ENCODE data around the gene NKIRAS2.

The NKIRAS2 gene

GRCh38 chr17:42027590-42027889 lies 7.7 kb downstream of the NKIRAS2 start:
- H3K27me3 ChIP-seq (ENCODE audit: low read length) = no peaks in the 10 kb centered on the region
- no peak for TF ChIP-seq CTCF (IDR thresholded peaks at IDR 0.05; ENCODE audit: insufficient read depth, low read length, poor library complexity, severe bottlenecking)
- no peak for TF ChIP-seq EZH2phosphoT487 (conservative IDR thresholded peaks at IDR 0.05; ENCODE audit: low read length)
- H3K79me2 ChIP-seq (ENCODE audit: insufficient read depth, low read length) = no peaks in the 10 kb centered on the region
- H3K9me2 ChIP-seq (replicated peaks; ENCODE audit: insufficient read depth, low read length) = no peaks in the 10 kb centered on the region
- H3K36me3 ChIP-seq (ENCODE audit: low read length) = no peaks in the 10 kb centered on the region
- H3K9me3 ChIP-seq (ENCODE audit: insufficient read depth, low read length) = no peaks in the 10 kb centered on the region
- H3K4me2 ChIP-seq (ENCODE audit: low read depth, low read length, poor library complexity, severe bottlenecking) = no peak overlapping the region
- H3K27ac ChIP-seq (ENCODE audit: low read depth, low read length) = no peak overlapping the region
- no peak overlapping the region for H3K9ac ChIP-seq (ENCODE audit: low read length)
- H3K4me3 ChIP-seq (ENCODE audit: insufficient read depth, low read length, poor library complexity, severe bottlenecking) = no peak overlapping the region
- no peak overlapping the region for H2AFZ ChIP-seq (ENCODE audit: low read depth, low read length, severe bottlenecking)
- no peaks in the 10 kb centered on the region for H3F3A ChIP-seq (ENCODE audit: insufficient read depth)
- H4K20me1 ChIP-seq (ENCODE audit: low read depth, low read length) = no peaks in the 10 kb centered on the region

GRCh38 chr17:42027961-42028790 lies 8.3 kb downstream of the NKIRAS2 start:
- Histone ChIP-seq H3K27me3 (ENCODE audit: low read length) (no peaks in the 10 kb centered on the region), H3K9ac (ENCODE audit: low read length) (no peak overlapping the region), H3K27ac (ENCODE audit: low read depth, low read length) (no peak overlapping the region), H3K4me3 (ENCODE audit: insufficient read depth, low read length, poor library complexity, severe bottlenecking) (no peak overlapping the region), H3K36me3 (ENCODE audit: low read length) (no peaks in the 10 kb centered on the region), H4K20me1 (ENCODE audit: low read depth, low read length) (no peaks in the 10 kb centered on the region), H3K9me3 (ENCODE audit: insufficient read depth, low read length) (no peaks in the 10 kb centered on the region), H3K9me2 (replicated peaks; ENCODE audit: insufficient read depth, low read length) (no peaks in the 10 kb centered on the region), H3K79me2 (ENCODE audit: insufficient read depth, low read length) (no peaks in the 10 kb centered on the region), H3K4me2 (ENCODE audit: low read depth, low read length, poor library complexity, severe bottlenecking) (no peak overlapping the region), H3F3A (ENCODE audit: insufficient read depth) (no peaks in the 10 kb centered on the region), H2AFZ (ENCODE audit: low read depth, low read length, severe bottlenecking) (no peak overlapping the region)
- no peak for TF ChIP-seq CTCF (IDR thresholded peaks at IDR 0.05; ENCODE audit: insufficient read depth, low read length, poor library complexity, severe bottlenecking)
- no peak for TF ChIP-seq EZH2phosphoT487 (conservative IDR thresholded peaks at IDR 0.05; ENCODE audit: low read length)

GRCh38 chr17:42028791-42029127 lies 8.9 kb downstream of the NKIRAS2 start:
- no peak overlapping the region for H3K4me2 ChIP-seq (ENCODE audit: low read depth, low read length, poor library complexity, severe bottlenecking)
- no peak for TF ChIP-seq CTCF (IDR thresholded peaks at IDR 0.05; ENCODE audit: insufficient read depth, low read length, poor library complexity, severe bottlenecking)
- H3K79me2 ChIP-seq (ENCODE audit: insufficient read depth, low read length) = no peaks in the 10 kb centered on the region
- no peaks in the 10 kb centered on the region for H3K9me2 ChIP-seq (replicated peaks; ENCODE audit: insufficient read depth, low read length)
- no peaks in the 10 kb centered on the region for H3K27me3 ChIP-seq (ENCODE audit: low read length)
- H3K4me3 ChIP-seq (ENCODE audit: insufficient read depth, low read length, poor library complexity, severe bottlenecking) = no peak overlapping the region
- no peaks in the 10 kb centered on the region for H3F3A ChIP-seq (ENCODE audit: insufficient read depth)
- H3K36me3 ChIP-seq (ENCODE audit: low read length) = no peaks in the 10 kb centered on the region
- H3K9me3 ChIP-seq (ENCODE audit: insufficient read depth, low read length) = no peaks in the 10 kb centered on the region
- H4K20me1 ChIP-seq (ENCODE audit: low read depth, low read length) = no peaks in the 10 kb centered on the region
- H3K27ac ChIP-seq (ENCODE audit: low read depth, low read length) = no peak overlapping the region
- no peak overlapping the region for H2AFZ ChIP-seq (ENCODE audit: low read depth, low read length, severe bottlenecking)
- H3K9ac ChIP-seq (ENCODE audit: low read length) = no peak overlapping the region

All from SU-DHL-6 (cell line).